Endodermal cell (in vitro differentiated cells): ENCODE data around the gene SOX5. TPM values are rescaled to one million over a fixed set of nuclear protein-coding genes. Genes with fewer than 3 reads are reported as not detected.

Experiments used
- DNase-seq: peaks from one replicate; pipeline ENCODE4 v3.0.0-alpha.2; 2017
- H3K27ac ChIP-seq: 2 replicates; pipeline ENCODE4 v1.5.1; 2013; ENCODE audit warnings: mild to moderate bottlenecking, low read depth, low read length, moderate library complexity
- H3K27me3 ChIP-seq: 2 replicates; pipeline ENCODE4 v1.6.1; 2013; ENCODE audit warnings: mild to moderate bottlenecking, low read length, moderate library complexity; ENCODE audit not compliant: insufficient read depth, control insufficient read depth, poor library complexity, severe bottlenecking
- H3K36me3 ChIP-seq: 2 replicates; pipeline ENCODE4 v1.7.0; 2013; ENCODE audit warnings: mild to moderate bottlenecking, low read length, moderate library complexity; ENCODE audit not compliant: control insufficient read depth, insufficient read depth
- H3K4me1 ChIP-seq: one replicate; pipeline ENCODE4 v1.7.0; 2013; ENCODE audit warnings: low read length; ENCODE audit not compliant: control insufficient read depth, insufficient read depth
- H3K4me3 ChIP-seq: 2 replicates; pipeline ENCODE4 v1.5.1; 2013; ENCODE audit warnings: mild to moderate bottlenecking, low read length, moderate library complexity
- H3K9ac ChIP-seq: 2 replicates; pipeline ENCODE4 v1.6.1; 2013; ENCODE audit warnings: mild to moderate bottlenecking, low read length, moderate library complexity; ENCODE audit not compliant: poor library complexity, severe bottlenecking; ENCODE audit errors: extremely low read depth
- H3K9me3 ChIP-seq: 2 replicates; pipeline ENCODE4 v1.6.1; 2013; ENCODE audit warnings: mild to moderate bottlenecking, low read length, moderate library complexity; ENCODE audit not compliant: control insufficient read depth
- H3K27ac Mint-ChIP-seq: 2 replicates; pipeline ENCODE4 v1.8.0; 2020; ENCODE audit warnings: mixed read lengths
- H3K27me3 Mint-ChIP-seq: 2 replicates; pipeline ENCODE4 v1.8.0; 2021; ENCODE audit warnings: mild to moderate bottlenecking, mixed read lengths; ENCODE audit not compliant: insufficient read depth
- H3K36me3 Mint-ChIP-seq: 2 replicates; pipeline ENCODE4 v1.8.0; 2020; ENCODE audit warnings: low read depth, mixed read lengths
- H3K4me1 Mint-ChIP-seq: 2 replicates; pipeline ENCODE4 v1.8.0; 2020; ENCODE audit warnings: mixed read lengths
- H3K4me3 Mint-ChIP-seq: 2 replicates; pipeline ENCODE4 v1.8.0; 2020; ENCODE audit warnings: mild to moderate bottlenecking, moderate library complexity, mixed read lengths
- H3K9me3 Mint-ChIP-seq: 2 replicates; pipeline ENCODE4 v1.8.0; 2020; ENCODE audit warnings: mild to moderate bottlenecking, mixed read lengths
- CTCF ChIP-seq: fragments of 200-600 bp; sonication (generic); conservative IDR thresholded peaks from 2 replicates; pipeline ENCODE4 v1.5.0; 2021; ENCODE audit warnings: antibody characterized with exemption, mild to moderate bottlenecking
- WGBS, 2 experiments: methylation state at CpG; one replicate each; pipeline versions ENCODE4 v1.1.5 to v1.1.7; 2013; ENCODE audit warnings: missing lambda C conversion rate in 2 of 2, mixed read lengths in 1 of 2; ENCODE audit not compliant: insufficient coverage in 1 of 2, insufficient read length in 1 of 2; 5-methylcytosine and 5-hydroxymethylcytosine counted together
- total RNA-seq, 2 donors: library from RNA; stranded (reverse); fragmentation: NEBNext Ultra II Directional in 1 of 2; extraction: Animal tissue kit (Norgen Biotek cat#: 25700) in 1 of 2; gene quantifications; 2 replicates in 1 of 2; 3 replicates in 1 of 2; pipeline ENCODE4 v1.2.1, GENCODE V29; 2021

The SOX5 gene
- total RNA-seq, 2 donors from 2014 or later: 6.8 to 30.7 TPM

- peaks cover 12% of the 10 kb centered on the region for H3K4me1 ChIP-seq
- peaks cover 22% of the 10 kb centered on the region for H3K36me3 Mint-ChIP-seq
- H3K36me3 ChIP-seq: no peaks in the 10 kb centered on the region
- no peaks in the 10 kb centered on the region for H3K27me3 ChIP-seq
- no peak for TF ChIP-seq CTCF
- H3K9me3 ChIP-seq: no peaks in the 10 kb centered on the region
- WGBS, 2 experiments: 100% methylated on average over 1 of the region's 2 CpGs; no CpG with 5 or more reads in 1 of the 2 experiments
- H3K4me1 Mint-ChIP-seq: peaks cover 7% of the 10 kb centered on the region
- H3K27ac Mint-ChIP-seq: no peak overlapping the region
- no peak overlapping the region for H3K9ac ChIP-seq
- no peaks in the 10 kb centered on the region for H3K9me3 Mint-ChIP-seq
- no peak overlapping the region for H3K4me3 Mint-ChIP-seq
- H3K27me3 Mint-ChIP-seq: no peaks in the 10 kb centered on the region
- no peak for DNase-seq
- no peak overlapping the region for H3K27ac ChIP-seq
- H3K4me3 ChIP-seq: no peak overlapping the region
Measured at GRCh38 chr12:23560611-23561010, 388.9 kb downstream of the SOX5 start.

DNA sequence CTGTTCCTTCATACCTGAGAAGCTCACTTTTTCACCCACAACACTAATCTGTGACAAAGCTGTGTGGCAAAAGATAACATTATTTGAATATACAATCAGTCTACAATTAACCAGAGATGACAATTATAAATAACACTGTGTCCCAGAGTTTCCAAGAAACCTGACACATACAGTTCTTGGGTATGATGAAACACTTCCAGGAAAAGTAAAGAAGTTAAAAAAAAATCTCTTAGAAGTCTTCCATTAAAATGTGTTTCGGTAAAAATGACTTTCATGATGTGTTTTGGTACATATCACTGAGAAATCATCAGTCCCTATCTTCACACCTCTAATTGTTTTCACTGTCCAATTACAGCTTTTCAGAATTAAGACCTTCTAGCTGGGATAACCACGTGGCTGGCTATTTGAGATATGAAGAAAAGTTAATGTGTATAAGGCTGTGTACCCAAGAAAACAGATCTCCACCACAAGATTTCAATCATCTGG, 390.2 kb downstream of the SOX5 start:
- Mint-ChIP-seq H3K9me3 (no peaks in the 10 kb centered on the region), H3K36me3 (peaks cover 22% of the 10 kb centered on the region), H3K4me3 (no peak overlapping the region), H3K4me1 (peaks cover 7% of the 10 kb centered on the region), H3K27ac (no peak overlapping the region), H3K27me3 (no peaks in the 10 kb centered on the region)
- Histone ChIP-seq H3K27me3 (no peaks in the 10 kb centered on the region), H3K9me3 (no peaks in the 10 kb centered on the region), H3K4me1 (peaks cover 12% of the 10 kb centered on the region), H3K36me3 (no peaks in the 10 kb centered on the region), H3K4me3 (no peak overlapping the region), H3K9ac (no peak overlapping the region), H3K27ac (no peak overlapping the region)
- no peak for TF ChIP-seq CTCF
- no peak for DNase-seq
- WGBS, 2 experiments: 100% methylated on average over 1 of the region's 2 CpGs; no CpG with 5 or more reads in 1 of the 2 experiments

DNA sequence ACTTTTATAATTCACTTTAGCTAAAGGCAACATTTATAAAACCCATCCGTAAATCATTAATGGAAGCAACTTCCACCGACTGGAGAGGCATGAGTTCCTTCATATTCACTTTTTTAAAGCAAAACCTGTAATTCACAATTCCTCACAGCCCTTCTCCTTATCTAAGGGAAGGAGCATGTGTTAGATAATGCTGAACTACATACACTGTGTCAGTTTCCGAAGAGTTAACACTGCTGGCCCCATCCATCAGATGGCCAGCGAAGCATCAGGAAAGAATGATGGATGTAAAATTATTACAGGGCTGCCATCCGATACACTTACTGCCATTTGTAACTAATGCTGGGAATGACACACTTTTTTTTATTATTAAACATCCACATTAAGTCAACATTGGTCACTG, 392.8 kb downstream of the SOX5 start:
- Mint-ChIP-seq H3K36me3 (peaks cover 22% of the 10 kb centered on the region), H3K4me3 (no peak overlapping the region), H3K27ac (no peak overlapping the region), H3K4me1 (peaks cover 24% of the 10 kb centered on the region), H3K9me3 (no peaks in the 10 kb centered on the region), H3K27me3 (no peaks in the 10 kb centered on the region)
- DNase-seq: no peak
- 92 to 100% methylated on average over 1 to 5 of the region's 5 CpGs for WGBS, 2 experiments
- Histone ChIP-seq H3K27me3 (no peaks in the 10 kb centered on the region), H3K9me3 (no peaks in the 10 kb centered on the region), H3K27ac (no peak overlapping the region), H3K9ac (no peak overlapping the region), H3K4me1 (peaks cover 15% of the 10 kb centered on the region), H3K36me3 (no peaks in the 10 kb centered on the region), H3K4me3 (no peak overlapping the region)
- TF ChIP-seq CTCF: no peak
